Measurements from ENCODE around the gene CTNNA2.

Gene CTNNA2

DNA sequence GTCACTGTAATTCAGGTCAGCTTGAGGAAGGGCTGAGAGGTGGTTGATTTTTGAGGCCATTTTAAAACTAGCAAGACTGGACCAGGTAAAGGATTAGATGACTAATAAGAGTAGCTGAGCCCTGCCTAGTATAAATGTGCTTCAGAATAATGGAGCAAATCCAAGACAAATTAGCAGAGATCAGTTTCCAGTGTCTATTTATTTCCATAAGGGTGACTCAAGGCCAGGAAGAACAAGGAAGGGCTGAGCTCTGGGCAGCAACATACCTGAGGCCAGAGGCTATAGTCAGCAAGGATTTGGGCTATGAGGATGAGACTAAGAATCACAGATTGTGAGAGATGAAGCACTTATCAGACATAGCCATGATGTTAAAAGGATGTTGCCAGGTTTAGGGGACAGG, 1130.7 kb downstream of the CTNNA2 start:
- DNase-seq: no peak

DNA sequence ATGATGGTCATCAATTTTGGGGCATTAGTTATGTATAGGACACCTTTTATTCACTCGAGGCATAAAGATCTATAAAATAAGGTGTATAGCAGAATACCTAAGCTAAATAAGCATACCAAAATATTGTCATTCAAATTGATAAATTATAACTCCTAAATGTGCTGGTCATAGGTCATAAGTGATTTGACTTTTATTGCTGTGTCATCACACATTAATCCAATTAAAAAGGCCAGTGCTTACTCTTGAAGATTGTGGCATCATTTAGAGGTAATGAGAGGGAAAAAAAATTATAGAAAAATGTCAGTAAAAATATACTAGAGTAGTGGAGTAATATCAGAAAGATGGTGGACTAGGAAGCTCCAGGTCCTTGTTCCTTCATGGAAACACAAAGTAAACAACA, 1138.6 kb downstream of the CTNNA2 start:
- DNase-seq: no peak

DNA sequence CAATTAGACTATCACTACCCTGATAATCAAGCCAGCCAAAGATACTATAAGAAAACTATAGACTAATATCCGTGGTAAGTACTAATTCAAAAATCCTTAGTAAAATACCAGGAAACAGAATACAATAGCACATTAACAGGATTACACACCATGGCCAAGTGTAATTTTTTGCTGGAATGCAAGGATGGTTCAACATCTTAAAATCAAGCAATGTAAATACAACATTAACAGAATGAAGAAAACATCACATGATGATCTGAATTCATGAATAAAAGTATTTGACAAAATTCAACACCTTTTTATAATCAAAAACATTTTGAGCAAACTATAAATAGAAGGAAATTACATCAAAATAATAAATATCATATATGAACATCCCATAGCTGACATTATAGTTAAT, 1142.4 kb downstream of the CTNNA2 start:
- DNase-seq: no peak

DNA sequence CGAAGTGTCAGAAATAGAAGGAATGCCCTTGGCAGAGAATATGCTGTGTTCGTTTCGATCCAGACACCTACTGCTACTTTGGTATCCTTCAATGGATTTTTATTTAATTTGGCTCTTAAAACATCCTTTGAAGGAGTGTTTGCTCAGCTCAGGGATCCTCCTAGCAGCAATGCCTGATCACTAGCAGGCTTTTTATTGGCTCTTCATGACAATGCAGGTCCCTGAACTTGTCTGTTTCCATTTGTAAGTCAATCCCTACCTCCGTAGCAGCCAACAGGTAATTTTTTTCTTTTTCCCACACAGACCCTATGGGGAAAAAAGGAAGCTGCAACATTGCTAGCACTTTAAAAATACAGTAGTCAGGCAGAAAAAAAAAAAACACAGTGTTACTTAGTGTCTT, 1157.9 kb downstream of the CTNNA2 start:
- no peak for DNase-seq

DNA sequence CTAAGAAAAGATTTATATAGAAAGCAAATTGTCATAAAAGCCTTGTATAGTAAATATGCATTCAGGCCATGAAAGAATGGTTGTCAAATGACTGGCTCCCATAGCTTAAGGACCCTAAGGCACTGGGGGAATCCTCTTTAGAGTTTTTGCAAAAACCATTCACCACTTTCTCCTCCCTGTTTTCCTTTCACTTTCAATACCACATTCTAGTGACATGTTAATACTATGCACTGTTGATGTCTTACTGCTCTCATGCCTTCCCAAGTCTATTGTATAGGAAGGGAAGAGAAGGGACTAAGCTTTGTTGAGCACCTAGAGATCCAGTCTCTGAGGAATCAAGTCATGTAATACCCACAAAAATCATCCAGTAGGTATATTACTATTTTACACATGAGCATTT, 1174.7 kb downstream of the CTNNA2 start:
- no peak for DNase-seq

GRCh38 chr2:80689106-80689505, 1176.3 kb downstream of the CTNNA2 start:
- no peak for DNase-seq
